COLO829 (cell line): ENCODE measurements around the gene MNX1.

Source experiments
- DNase-seq: peaks from one replicate; pipeline ENCODE4 v3.0.0; 2012; ENCODE audit warnings: low spot score

MNX1 gene

DNA sequence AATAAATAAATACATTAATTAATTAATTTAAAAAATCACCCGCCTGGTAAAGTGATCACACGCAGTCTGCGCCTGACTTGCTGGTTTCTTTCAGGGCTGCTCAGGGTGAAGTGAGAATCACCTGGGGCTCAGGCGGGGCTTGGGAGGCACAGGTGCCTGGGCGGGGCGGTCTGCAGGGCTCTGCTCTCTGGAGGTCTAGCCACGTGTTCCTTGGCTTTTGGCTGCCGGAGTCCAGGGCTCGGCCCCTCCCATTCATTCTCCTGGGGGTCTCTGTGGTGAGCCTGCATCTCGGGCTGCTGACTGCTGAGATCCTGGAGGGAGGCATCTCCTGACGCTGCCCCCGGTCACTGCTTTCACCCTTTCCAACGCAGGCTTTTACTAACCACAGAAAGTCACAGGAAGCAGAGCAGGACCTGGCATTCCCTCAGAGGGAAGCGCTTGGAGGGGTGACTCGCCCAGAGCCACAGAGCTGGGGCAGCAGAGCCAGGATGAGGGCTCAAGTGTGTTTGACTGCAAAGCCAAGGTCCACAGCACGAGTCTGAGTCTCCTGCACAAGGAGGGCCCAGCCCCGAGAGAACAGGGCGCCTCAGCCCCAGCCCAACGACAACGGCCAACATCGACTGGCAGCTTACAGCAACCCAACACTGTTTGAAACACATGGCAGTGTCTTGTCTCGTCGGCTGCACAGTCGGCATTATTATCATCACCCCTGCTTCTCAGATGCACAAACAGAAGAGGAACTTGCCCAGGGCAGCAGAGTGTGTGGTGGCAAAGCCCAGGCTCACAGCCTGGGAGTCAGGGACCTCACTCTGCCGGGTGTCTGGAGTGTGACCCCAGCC lies 22.4 kb upstream of the MNX1 start:
- no peak for DNase-seq

GRCh38 chr7:157032128-157032527 lies 21.7 kb upstream of the MNX1 start:
- no peak for DNase-seq

- DNase-seq = no peak
Measured at GRCh38 chr7:157028199-157028903, 17.9 kb upstream of the MNX1 start.

DNA sequence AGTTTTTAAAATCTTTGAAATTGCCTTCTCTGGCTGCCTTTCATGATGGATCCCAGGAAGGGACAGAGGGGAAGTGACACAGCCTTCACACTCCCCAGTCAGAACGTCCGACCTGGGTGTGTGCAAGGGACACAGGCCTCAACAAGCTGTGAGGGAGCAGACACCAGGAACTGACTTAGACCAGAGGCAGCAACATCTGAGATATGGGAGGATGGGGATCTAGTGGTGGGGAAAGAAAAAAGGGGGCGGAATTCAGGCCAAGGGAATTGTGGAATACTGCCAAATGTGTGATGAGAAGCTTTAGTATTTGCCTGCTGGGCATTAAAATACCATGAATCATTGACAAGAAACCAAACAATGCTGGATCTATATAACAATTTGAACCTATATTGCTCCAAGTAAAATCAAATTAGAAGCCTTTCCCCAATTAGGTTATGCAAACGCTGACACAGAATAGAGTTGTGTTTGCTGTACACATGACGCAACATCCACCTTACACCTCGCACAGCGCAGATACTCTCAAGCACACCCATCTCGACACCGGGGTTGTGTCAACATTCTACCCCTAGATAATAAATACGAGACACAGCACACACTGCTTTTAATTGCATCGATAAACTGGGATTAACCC lies 17.2 kb upstream of the MNX1 start:
- DNase-seq = no peak

DNA sequence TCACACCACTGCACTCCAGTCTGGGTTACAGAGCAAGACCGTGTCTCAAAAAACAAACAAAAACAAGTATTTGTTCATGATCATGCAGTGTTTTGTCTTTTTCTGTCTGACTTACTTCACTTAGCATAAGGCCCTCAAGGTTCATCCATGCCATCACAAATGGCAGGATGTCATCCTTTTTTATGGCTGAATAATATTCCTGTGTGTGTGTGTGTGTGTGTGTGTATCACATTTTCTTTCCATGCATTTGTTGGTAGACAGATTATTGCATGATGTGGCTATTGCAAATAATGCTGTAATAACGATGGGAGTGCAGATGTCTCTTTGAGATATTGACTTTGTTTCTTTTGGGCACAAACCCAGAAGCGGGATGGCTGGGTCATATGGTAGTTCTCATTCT lies 14.3 kb upstream of the MNX1 start:
- no peak for DNase-seq

DNA sequence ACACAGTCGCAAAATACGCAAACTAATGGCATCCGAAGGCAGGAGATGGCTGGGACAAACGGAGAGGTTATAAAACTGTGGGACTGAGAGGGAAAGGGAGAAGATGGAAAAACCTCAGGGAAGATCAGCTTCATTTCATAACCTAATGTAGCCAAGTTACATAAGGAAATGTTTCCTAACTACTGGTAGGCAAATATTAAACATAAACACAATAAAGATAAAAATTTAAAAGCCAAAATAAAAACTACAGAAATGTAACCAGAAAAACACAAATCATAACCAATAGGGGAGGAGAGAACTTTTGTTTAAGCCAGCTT lies 13.1 kb upstream of the MNX1 start:
- no peak for DNase-seq

GRCh38 chr7:157022681-157023588 lies 12.5 kb upstream of the MNX1 start:
- no peak for DNase-seq

GRCh38 chr7:157021871-157022680 lies 11.6 kb upstream of the MNX1 start:
- DNase-seq = no peak

GRCh38 chr7:157021071-157021870 lies 10.8 kb upstream of the MNX1 start:
- DNase-seq = no peak

DNA sequence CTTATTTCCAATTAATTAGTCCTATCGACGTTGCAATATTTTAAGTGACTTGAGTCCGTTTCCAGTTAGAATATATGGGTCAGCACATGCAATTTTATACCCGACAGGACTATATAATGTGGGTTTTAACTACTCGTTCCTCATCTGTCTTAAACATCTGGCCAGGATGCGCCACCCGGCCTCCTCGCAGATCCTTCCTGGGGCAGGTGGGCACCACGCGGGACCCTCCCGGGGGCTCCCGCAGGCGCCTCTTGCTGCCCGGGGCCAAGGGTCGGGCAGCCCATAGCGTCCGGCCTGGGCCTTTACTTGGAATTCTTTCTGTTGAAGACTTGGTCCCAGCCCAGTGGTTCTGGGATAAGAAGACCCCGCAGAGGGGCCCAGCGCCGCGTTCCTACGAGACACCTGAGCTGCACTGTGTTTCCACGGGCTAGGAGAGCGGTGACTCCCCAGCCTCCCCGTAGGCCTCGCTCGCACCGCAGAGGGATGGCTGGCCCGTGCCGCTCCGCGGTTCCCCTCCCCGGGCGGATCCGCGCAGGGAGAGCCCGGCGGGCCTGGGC lies 10.1 kb upstream of the MNX1 start:
- DNase-seq = no peak

DNA sequence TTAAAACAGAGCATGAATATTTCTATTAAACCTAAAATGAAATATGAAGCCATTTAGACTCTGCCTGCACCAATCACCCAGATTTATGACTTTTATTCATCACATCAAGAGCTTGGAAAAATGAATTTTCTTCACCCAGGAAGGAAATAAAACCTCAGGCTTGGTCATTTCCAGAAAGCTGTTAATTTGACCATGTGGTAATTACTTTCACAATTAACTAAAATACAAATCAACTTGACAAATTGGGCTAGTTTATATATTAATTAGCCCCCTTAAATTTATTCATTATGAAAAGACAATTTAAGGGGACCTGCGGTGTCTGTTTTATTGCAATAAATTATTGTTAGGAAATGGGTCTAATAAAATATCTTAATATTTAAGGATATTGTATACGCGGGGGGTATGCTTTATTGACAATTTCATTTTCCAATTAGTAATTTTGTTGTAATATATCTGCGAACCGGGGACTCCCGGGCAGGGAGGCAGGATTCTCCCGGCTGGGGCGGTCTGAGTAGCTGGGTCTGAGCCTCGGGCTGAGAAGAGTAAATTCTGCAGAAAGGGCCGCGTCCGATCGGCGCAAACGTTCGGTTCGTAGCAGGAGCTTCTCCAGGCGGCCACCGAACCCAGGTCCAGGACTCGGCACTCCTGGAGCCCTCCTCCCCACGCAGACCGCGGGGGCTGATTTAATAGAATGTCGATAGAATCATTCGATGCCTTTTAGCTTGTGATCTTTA lies 9.4 kb upstream of the MNX1 start:
- DNase-seq = no peak

- no peak for DNase-seq
Measured at GRCh38 chr7:157018997-157019608, 8.6 kb upstream of the MNX1 start.

GRCh38 chr7:157018328-157018996 lies 8.0 kb upstream of the MNX1 start:
- no peak for DNase-seq

DNA sequence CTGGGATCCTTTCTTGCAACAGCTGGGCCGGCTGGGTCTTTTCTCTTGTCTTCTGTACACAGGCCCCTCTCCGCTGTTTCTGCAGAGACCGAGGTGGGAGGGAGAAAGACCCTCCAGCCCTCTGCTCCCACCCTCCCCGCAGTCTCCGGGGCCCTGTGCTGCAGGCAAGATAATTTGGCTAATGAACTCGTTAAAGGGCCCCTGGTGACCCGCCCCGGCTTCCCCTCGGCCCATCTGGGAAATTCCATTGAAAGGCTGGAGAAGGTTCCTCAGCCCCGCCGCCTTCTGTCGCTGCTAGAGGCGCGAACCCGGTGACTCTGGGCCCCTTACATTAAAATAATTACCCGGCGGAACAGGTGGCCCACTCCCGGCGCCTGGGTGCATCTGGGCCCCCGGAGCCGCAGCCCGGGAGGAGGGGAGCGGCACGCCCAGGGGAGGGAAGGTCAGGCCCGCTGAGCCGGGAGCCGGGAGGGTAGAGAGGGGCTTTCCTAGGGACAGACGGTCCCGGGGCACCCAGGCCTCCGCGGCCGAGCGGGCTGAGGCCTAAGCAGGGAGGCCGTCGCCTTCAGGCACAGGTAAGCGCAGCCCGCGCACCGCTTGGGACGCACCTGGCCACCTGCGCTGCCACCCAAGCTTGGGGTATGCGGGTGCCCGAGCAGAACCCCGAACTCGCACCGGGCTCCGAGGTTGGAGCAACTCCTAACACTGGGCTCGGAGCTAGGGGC lies 7.3 kb upstream of the MNX1 start:
- DNase-seq = no peak

GRCh38 chr7:157017149-157017548 lies 6.7 kb upstream of the MNX1 start:
- no peak for DNase-seq

- no peak for DNase-seq
Measured at GRCh38 chr7:157016352-157017041, 6.0 kb upstream of the MNX1 start.

DNA sequence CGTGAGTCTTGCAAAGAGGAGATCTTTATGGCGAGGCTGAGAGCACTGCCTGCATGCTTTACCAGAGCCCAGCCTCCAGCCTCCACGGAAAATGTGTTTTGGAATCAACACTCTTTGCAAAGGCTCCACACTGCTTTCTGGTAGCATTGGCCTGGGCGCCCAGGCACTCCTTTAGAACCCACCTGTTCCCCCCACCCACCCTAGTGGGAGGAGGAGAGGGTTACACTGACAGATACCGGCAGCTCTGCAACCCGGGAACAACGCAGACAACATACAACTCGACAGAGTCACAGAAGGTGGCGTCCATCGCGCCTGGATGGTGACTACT lies 5.5 kb upstream of the MNX1 start:
- DNase-seq = no peak
